Tibial nerve (tissue), 4 donors: ENCODE measurements around the gene TERB1. TPM values are rescaled to one million over a fixed set of nuclear protein-coding genes. Genes with fewer than 3 reads are reported as not detected.

ENCODE experiments used
- DNase-seq, 2 donors: peaks; one replicate each; pipeline ENCODE4 v3.0.0-alpha.2; 2019; ENCODE audit warnings: low spot score in 2 of 2
- H3K27ac ChIP-seq, 4 donors: fragments of 200-600 bp; sonication (generic) in 3 of 4; one replicate each; pipeline ENCODE4 v1.5.1; 2017 to 2019; ENCODE audit warnings: mild to moderate bottlenecking in 1 of 4
- H3K27me3 ChIP-seq, 2 donors: fragments of 200-600 bp; sonication (generic) in 1 of 2; one replicate each; pipeline versions ENCODE4 v1.5.1 to v1.6.0; 2017 to 2019
- H3K36me3 ChIP-seq, 3 donors: fragments of 200-600 bp; sonication (generic); one replicate each; pipeline ENCODE4 v1.5.1; 2018 to 2019
- H3K4me1 ChIP-seq, 4 donors: fragments of 200-600 bp; sonication (generic) in 3 of 4; one replicate each; pipeline ENCODE4 v1.5.1; 2017 to 2019
- H3K4me3 ChIP-seq, 4 donors: fragments of 200-600 bp; sonication (generic) in 3 of 4; one replicate each; pipeline ENCODE4 v1.5.1; 2017 to 2019; ENCODE audit warnings: mild to moderate bottlenecking in 1 of 4, moderate library complexity in 1 of 4
- H3K9me3 ChIP-seq, 4 donors: fragments of 200-600 bp; sonication (generic) in 3 of 4; one replicate each; pipeline ENCODE4 v1.5.1; 2017 to 2019
- EP300 ChIP-seq, 2 donors: sonication (generic); formaldehyde crosslinking; IDR thresholded peaks; one replicate each; pipeline ENCODE4 v1.6.1; 2017; ENCODE audit warnings: antibody characterized with exemption in 2 of 2, mild to moderate bottlenecking in 1 of 2
- POLR2A ChIP-seq, 2 donors: fragments of 450-650 bp; IDR thresholded peaks; one replicate each; pipeline ENCODE4 v1.6.1; 2017; ENCODE audit warnings: antibody characterized with exemption in 2 of 2, mild to moderate bottlenecking in 2 of 2, moderate library complexity in 2 of 2
- WGBS, 2 donors: methylation state at CpG; one replicate each; pipeline ENCODE4 v1.1.5; 2018; 5-methylcytosine and 5-hydroxymethylcytosine counted together
- total RNA-seq, 4 donors: library from RNA; depleted of rRNA; stranded (reverse); fragments of >200 nt; gene quantifications; one replicate each; pipeline ENCODE4 v1.1.0, GENCODE V29; 2016
- TF ChIP-seq, protein P1 (sequence below), 5 experiments: fragments of 200-600 bp in 3 of 5; fragments of 450-650 bp in 2 of 5; sonication (generic) in 3 of 5; IDR thresholded peaks; one replicate each; pipeline ENCODE4 v1.5.1; 2016 to 2019; ENCODE audit warnings: antibody characterized with exemption in 5 of 5, mild to moderate bottlenecking in 3 of 5, moderate library complexity in 2 of 5

Gene TERB1
- total RNA-seq, 4 donors from 2014 or later, result not detected

DNA sequence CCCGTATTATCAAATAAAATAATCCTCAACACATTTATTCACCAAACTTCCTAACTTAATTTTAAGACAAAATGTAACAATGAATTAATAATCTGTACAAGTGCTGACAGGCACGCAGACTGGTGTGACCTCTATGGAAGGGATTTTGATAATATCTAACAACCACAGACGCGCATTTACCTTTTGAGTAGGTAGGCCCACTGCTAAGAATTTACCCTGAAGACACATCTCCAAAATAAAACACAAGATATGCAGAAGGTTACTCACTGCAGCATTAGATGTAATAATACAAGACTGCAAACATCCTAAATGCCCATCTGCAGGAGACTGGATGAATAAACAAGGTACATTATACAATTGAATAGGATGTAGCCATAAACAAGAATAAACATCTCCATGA lies 82.1 kb downstream of the TERB1 start:
- H3K27ac ChIP-seq, result no peak overlapping the region
- WGBS, 2 donors, result 95 to 98% methylated on average over 4 of the region's 4 CpGs
- no peak for DNase-seq
- H3K36me3 ChIP-seq, result peaks cover 7 to 47% (median 13%) of the 10 kb centered on the region in 3 donors
- TF ChIP-seq POLR2A (IDR thresholded peaks at IDR 0.05), result no peak
- TF ChIP-seq, protein P1, sequence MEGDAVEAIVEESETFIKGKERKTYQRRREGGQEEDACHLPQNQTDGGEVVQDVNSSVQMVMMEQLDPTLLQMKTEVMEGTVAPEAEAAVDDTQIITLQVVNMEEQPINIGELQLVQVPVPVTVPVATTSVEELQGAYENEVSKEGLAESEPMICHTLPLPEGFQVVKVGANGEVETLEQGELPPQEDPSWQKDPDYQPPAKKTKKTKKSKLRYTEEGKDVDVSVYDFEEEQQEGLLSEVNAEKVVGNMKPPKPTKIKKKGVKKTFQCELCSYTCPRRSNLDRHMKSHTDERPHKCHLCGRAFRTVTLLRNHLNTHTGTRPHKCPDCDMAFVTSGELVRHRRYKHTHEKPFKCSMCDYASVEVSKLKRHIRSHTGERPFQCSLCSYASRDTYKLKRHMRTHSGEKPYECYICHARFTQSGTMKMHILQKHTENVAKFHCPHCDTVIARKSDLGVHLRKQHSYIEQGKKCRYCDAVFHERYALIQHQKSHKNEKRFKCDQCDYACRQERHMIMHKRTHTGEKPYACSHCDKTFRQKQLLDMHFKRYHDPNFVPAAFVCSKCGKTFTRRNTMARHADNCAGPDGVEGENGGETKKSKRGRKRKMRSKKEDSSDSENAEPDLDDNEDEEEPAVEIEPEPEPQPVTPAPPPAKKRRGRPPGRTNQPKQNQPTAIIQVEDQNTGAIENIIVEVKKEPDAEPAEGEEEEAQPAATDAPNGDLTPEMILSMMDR (IDR thresholded peaks at IDR 0.05), result no peak
- TF ChIP-seq EP300 (IDR thresholded peaks at IDR 0.05), result no peak
- H3K4me1 ChIP-seq, result no peaks in the 10 kb centered on the region
- H3K4me3 ChIP-seq, result no peak overlapping the region
- no peaks in the 10 kb centered on the region for H3K9me3 ChIP-seq
- H3K27me3 ChIP-seq, result no peaks in the 10 kb centered on the region

- no peaks in the 10 kb centered on the region for H3K9me3 ChIP-seq
- no peak overlapping the region for H3K27ac ChIP-seq
- no peaks in the 10 kb centered on the region for H3K27me3 ChIP-seq
- DNase-seq, result no peak
- WGBS, 2 donors, result 66 to 77% methylated on average over 4 of the region's 4 CpGs
- peaks cover 0 to 32% (median 6%) of the 10 kb centered on the region in 3 donors for H3K36me3 ChIP-seq
- H3K4me1 ChIP-seq, result no peaks in the 10 kb centered on the region
- TF ChIP-seq POLR2A (IDR thresholded peaks at IDR 0.05) (no peak), EP300 (IDR thresholded peaks at IDR 0.05) (no peak)
- TF ChIP-seq, protein P1 (IDR thresholded peaks at IDR 0.05), result no peak
- no peak overlapping the region for H3K4me3 ChIP-seq
Measured at GRCh38 chr16:66717776-66718175, 83.6 kb downstream of the TERB1 start.

- Histone ChIP-seq H3K27me3 (no peaks in the 10 kb centered on the region), H3K27ac (no peak overlapping the region), H3K4me1 (no peaks in the 10 kb centered on the region), H3K4me3 (no peak overlapping the region), H3K9me3 (no peaks in the 10 kb centered on the region), H3K36me3 (peaks cover 0 to 27% (median under 1%) of the 10 kb centered on the region in 3 donors)
- TF ChIP-seq EP300 (IDR thresholded peaks at IDR 0.05), result no peak
- TF ChIP-seq, protein P1 (IDR thresholded peaks at IDR 0.05), result peak; percentile 15 to 46 (median 28)
- WGBS, 2 donors, result 48 to 54% methylated on average over 12 of the region's 12 CpGs
- no peak for DNase-seq
Measured at GRCh38 chr16:66717112-66717675, 84.2 kb downstream of the TERB1 start.

DNA sequence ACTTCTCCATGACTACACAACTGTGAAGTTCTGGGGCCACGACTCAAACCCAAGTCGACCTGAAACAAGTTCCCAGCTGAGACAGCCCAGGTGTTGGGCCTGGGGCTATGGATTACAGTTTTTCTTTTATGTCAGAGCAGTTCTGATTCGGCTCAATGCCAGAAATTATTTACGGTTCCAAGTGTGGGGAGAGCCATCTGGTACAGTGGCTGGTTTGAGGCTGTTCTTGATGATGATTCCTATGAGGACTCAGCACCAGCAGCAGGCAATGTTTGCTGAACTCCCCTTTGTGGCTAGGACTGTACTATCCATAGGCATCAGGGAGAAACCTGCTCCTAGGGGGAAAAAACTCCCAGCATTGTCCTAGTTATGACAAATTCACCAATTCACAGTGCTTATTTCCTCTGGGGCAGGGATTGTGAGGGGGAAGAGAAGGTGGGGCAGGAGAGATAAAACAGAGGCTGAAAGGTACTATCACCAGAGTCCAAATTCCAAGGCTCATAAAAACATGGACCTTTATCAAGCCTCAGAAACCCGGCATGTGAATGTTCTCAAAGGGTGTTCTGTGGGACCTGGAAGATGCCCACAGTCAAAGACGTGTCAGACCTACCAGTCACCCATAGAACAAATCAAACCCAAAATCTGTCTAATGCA lies 86.6 kb downstream of the TERB1 start:
- no peak for DNase-seq

DNA sequence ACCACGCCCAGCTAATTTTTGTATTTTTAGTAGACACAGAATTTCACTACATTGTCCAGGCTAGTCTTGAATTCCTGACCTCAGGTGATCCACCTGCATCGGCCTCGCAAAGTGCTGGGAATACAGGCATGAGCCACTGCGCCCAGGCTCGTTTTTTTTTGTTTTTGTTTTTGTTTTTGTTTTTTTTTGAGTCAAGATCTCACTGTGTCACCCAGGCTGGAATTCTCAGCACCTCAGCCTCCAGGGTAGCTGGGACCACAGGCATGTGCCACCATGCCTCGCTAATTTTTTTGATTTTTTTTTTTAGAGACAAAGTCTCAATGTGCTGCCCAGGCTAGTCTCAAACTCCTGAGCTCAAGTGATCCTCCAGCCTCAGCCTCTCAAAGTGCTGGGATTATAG lies 87.3 kb downstream of the TERB1 start:
- no peak for TF ChIP-seq EP300 (IDR thresholded peaks at IDR 0.05)
- TF ChIP-seq POLR2A (IDR thresholded peaks at IDR 0.05), result no peak
- TF ChIP-seq, protein P1 (IDR thresholded peaks at IDR 0.05), result no peak
- H3K36me3 ChIP-seq, result peaks cover 0 to 15% (median 0%) of the 10 kb centered on the region in 3 donors
- peaks cover 0 to 5% (median 0%) of the 10 kb centered on the region in 4 donors for H3K9me3 ChIP-seq
- no peak for DNase-seq
- H3K27me3 ChIP-seq, result no peaks in the 10 kb centered on the region
- peak overlapping the region in 1 of 4 donors; percentile 27 for H3K27ac ChIP-seq
- H3K4me3 ChIP-seq, result no peak overlapping the region
- whole genome bisulfite sequencing, 2 donors, result 88 to 93% methylated on average over 6 of the region's 6 CpGs
- H3K4me1 ChIP-seq, result no peaks in the 10 kb centered on the region

More for the DNA sequence above, 86.6 kb downstream of the TERB1 start:
- H3K27ac ChIP-seq, result peak overlapping the region in 1 of 4 donors; percentile 27
- H3K4me3 ChIP-seq, result no peak overlapping the region
- WGBS, 2 donors, result 43% methylated on average over 6 of the region's 6 CpGs
- no peaks in the 10 kb centered on the region for H3K4me1 ChIP-seq
- H3K36me3 ChIP-seq, result peaks cover 0 to 21% (median 0%) of the 10 kb centered on the region in 3 donors
- no peaks in the 10 kb centered on the region for H3K27me3 ChIP-seq
- peaks cover 0 to 5% (median 0%) of the 10 kb centered on the region in 4 donors for H3K9me3 ChIP-seq
- TF ChIP-seq, protein P1 (IDR thresholded peaks at IDR 0.05), result no peak
